CD14-positive monocyte (primary cell): ENCODE data around the gene GPATCH2. TPM values are rescaled to one million over a fixed set of nuclear protein-coding genes. Genes with fewer than 3 reads are reported as not detected.
"Not testable (repeated sequence)": the region's sequence is repeated elsewhere in the genome, so short reads cannot be mapped to it uniquely, and the experiment has no call there.

ENCODE experiments used
- DNase-seq, 3 donors: peaks; one replicate each; pipeline ENCODE4 v3.0.0-alpha.2; 2011 to 2022
- H2AFZ ChIP-seq: 2 replicates; pipeline ENCODE4 v1.6.0; 2012; ENCODE audit warnings: mild to moderate bottlenecking, low read depth, low read length, inconsistent platforms; ENCODE audit not compliant: insufficient read depth, poor library complexity, severe bottlenecking
- H3K27ac ChIP-seq, 2 donors: 1 replicate in 1 of 2; 2 replicates in 1 of 2; pipeline ENCODE4 v1.5.1; 2012 to 2013; ENCODE audit warnings: low read length in 2 of 2, control low read depth in 1 of 2, inconsistent platforms in 1 of 2, low read depth in 1 of 2, mild to moderate bottlenecking in 1 of 2
- H3K27me3 ChIP-seq, 2 donors: one replicate each; pipeline versions ENCODE4 v1.6.0 to v1.6.1; 2011 to 2013; ENCODE audit warnings: low read length in 2 of 2; ENCODE audit not compliant: control insufficient read depth in 2 of 2, insufficient read depth in 2 of 2
- H3K36me3 ChIP-seq, 2 donors: replicated peaks in 1 of 2; 1 replicate in 1 of 2; 2 replicates in 1 of 2; pipeline versions ENCODE4 v1.5.1 to v1.6.1; 2012 to 2013; ENCODE audit warnings: low read length in 2 of 2, control low read depth in 1 of 2, inconsistent platforms in 1 of 2, mild to moderate bottlenecking in 1 of 2; ENCODE audit not compliant: insufficient read depth in 2 of 2, control insufficient read depth in 1 of 2
- H3K4me1 ChIP-seq, 2 donors: 1 replicate in 1 of 2; 2 replicates in 1 of 2; pipeline versions ENCODE4 v1.5.1 to v1.6.1; 2012 to 2013; ENCODE audit warnings: low read length in 2 of 2, control low read depth in 1 of 2, inconsistent platforms in 1 of 2, mild to moderate bottlenecking in 1 of 2, moderate library complexity in 1 of 2; ENCODE audit not compliant: insufficient read depth in 2 of 2, control insufficient read depth in 1 of 2
- H3K4me2 ChIP-seq: replicated peaks from 2 replicates; pipeline ENCODE3; 2012; ENCODE audit warnings: low read length, moderate library complexity, mild to moderate bottlenecking; ENCODE audit not compliant: poor library complexity, severe bottlenecking; ENCODE audit errors: extremely low read depth
- H3K4me3 ChIP-seq, 3 experiments: fragments of 200-600 bp in 1 of 3; sonication (generic) in 1 of 3; replicated peaks in 1 of 3; 1 replicate in 2 of 3; 2 replicates in 1 of 3; pipeline ENCODE4 v1.5.1; 2011 to 2013; ENCODE audit warnings: low read length in 3 of 3, mild to moderate bottlenecking in 3 of 3, control low read depth in 2 of 3, low read depth in 2 of 3, inconsistent platforms in 1 of 3, moderate library complexity in 1 of 3
- H3K79me2 ChIP-seq: 2 replicates; pipeline ENCODE4 v1.6.0; 2012; ENCODE audit warnings: mild to moderate bottlenecking, control low read depth, inconsistent platforms, low read length, moderate library complexity; ENCODE audit not compliant: insufficient read depth
- H3K9ac ChIP-seq: 2 replicates; pipeline ENCODE4 v1.6.0; 2017; ENCODE audit warnings: low read length, mild to moderate bottlenecking; ENCODE audit not compliant: insufficient read depth, poor library complexity, severe bottlenecking
- H3K9me3 ChIP-seq, 2 donors: replicated peaks in 1 of 2; 1 replicate in 1 of 2; 2 replicates in 1 of 2; pipeline versions ENCODE4 v1.5.1 to v1.6.1; 2012 to 2013; ENCODE audit warnings: low read length in 2 of 2, control low read depth in 1 of 2; ENCODE audit not compliant: control insufficient read depth in 1 of 2, insufficient read depth in 1 of 2
- H4K20me1 ChIP-seq: 2 replicates; pipeline ENCODE4 v1.6.0; 2012; ENCODE audit warnings: mild to moderate bottlenecking, low read length, control low read depth, moderate library complexity; ENCODE audit not compliant: insufficient read depth
- H3K27ac Mint-ChIP-seq, 7 donors: one replicate each; pipeline ENCODE4 v1.8.0; 2020; ENCODE audit warnings: mild to moderate bottlenecking in 7 of 7, mixed read lengths in 7 of 7, moderate library complexity in 6 of 7, inconsistent platforms in 2 of 7
- H3K27me3 Mint-ChIP-seq, 3 donors: one replicate each; pipeline ENCODE4 v1.8.0; 2021 to 2022; ENCODE audit warnings: low read depth in 3 of 3, mild to moderate bottlenecking in 3 of 3, mixed read lengths in 3 of 3, moderate library complexity in 3 of 3, inconsistent platforms in 1 of 3
- H3K36me3 Mint-ChIP-seq, 2 donors: one replicate each; pipeline ENCODE4 v1.8.0; 2020; ENCODE audit warnings: mixed read lengths in 2 of 2, inconsistent platforms in 1 of 2, mild to moderate bottlenecking in 1 of 2
- H3K4me1 Mint-ChIP-seq: one replicate; pipeline ENCODE4 v1.8.0; 2020; ENCODE audit warnings: mild to moderate bottlenecking, mixed read lengths
- H3K4me3 Mint-ChIP-seq, 2 donors: one replicate each; pipeline ENCODE4 v1.8.0; 2020; ENCODE audit warnings: mild to moderate bottlenecking in 2 of 2, mixed read lengths in 2 of 2, moderate library complexity in 1 of 2
- H3K9me3 Mint-ChIP-seq, 7 donors: one replicate each; pipeline ENCODE4 v1.8.0; 2020 to 2022; ENCODE audit warnings: mixed read lengths in 7 of 7, mild to moderate bottlenecking in 6 of 7, moderate library complexity in 6 of 7, inconsistent platforms in 2 of 7
- WGBS: methylation state at CpG from one replicate; pipeline ENCODE4 v1.1.5; 2013; ENCODE audit warnings: missing lambda C conversion rate; ENCODE audit not compliant: insufficient coverage; 5-methylcytosine and 5-hydroxymethylcytosine counted together
- intact Hi-C, 2 donors: fragments of 100-400 bp; cut with micrococcal nuclease; formaldehyde crosslinking; loops; one replicate each; pipeline versions ENCODE4 v1.15.0 to v1.15.1; 2023
- polyA plus RNA-seq, 3 donors: library from polyadenylated mRNA; depleted of rRNA in 1 of 3; unstranded in 2 of 3; stranded (reverse) in 1 of 3; fragments of 300-500 nt in 2 of 3; fragments of >200 nt in 1 of 3; fragmentation: Illumina TruSeq in 2 of 3; gene quantifications; 1 replicate in 2 of 3; 2 replicates in 1 of 3; pipeline ENCODE4 v1.2.3, GENCODE V29; 2012 to 2021
- TF ChIP-seq, protein P1 (sequence below): fragments of 200-600 bp; IDR thresholded peaks from one replicate; pipeline ENCODE4 v1.8.0; 2022; ENCODE audit warnings: antibody characterized with exemption, mild to moderate bottlenecking

The GPATCH2 gene
- polyA plus RNA-seq, 3 donors = 1.8 to 3.4 (median 1.9) TPM

GRCh38 chr1:217585577-217585976 is 45.3 kb downstream of the GPATCH2 start:
- Mint-ChIP-seq H3K27ac (peak overlapping the region in 1 of 7 donors; percentile 71), H3K36me3 (peaks cover 6 to 18% of the 10 kb centered on the region in 2 donors), H3K27me3 (peaks cover 0 to 3% (median 0%) of the 10 kb centered on the region in 3 donors), H3K4me3 (no peak overlapping the region), H3K9me3 (no peaks in the 10 kb centered on the region), H3K4me1 (no peaks in the 10 kb centered on the region)
- H3K79me2 ChIP-seq = no peaks in the 10 kb centered on the region
- no peaks in the 10 kb centered on the region for H4K20me1 ChIP-seq
- H3K4me3 ChIP-seq = no peak overlapping the region
- no peak for DNase-seq
- intact Hi-C loops = no loop called here
- H3K27ac ChIP-seq = no peak overlapping the region
- H3K36me3 ChIP-seq = peaks cover 0 to 6% of the 10 kb centered on the region in 2 donors
- no peaks in the 10 kb centered on the region for H3K9me3 ChIP-seq
- no peak overlapping the region for H3K4me2 ChIP-seq
- WGBS = no CpG with 5 or more reads among the region's 2 CpGs
- TF ChIP-seq, protein P1, sequence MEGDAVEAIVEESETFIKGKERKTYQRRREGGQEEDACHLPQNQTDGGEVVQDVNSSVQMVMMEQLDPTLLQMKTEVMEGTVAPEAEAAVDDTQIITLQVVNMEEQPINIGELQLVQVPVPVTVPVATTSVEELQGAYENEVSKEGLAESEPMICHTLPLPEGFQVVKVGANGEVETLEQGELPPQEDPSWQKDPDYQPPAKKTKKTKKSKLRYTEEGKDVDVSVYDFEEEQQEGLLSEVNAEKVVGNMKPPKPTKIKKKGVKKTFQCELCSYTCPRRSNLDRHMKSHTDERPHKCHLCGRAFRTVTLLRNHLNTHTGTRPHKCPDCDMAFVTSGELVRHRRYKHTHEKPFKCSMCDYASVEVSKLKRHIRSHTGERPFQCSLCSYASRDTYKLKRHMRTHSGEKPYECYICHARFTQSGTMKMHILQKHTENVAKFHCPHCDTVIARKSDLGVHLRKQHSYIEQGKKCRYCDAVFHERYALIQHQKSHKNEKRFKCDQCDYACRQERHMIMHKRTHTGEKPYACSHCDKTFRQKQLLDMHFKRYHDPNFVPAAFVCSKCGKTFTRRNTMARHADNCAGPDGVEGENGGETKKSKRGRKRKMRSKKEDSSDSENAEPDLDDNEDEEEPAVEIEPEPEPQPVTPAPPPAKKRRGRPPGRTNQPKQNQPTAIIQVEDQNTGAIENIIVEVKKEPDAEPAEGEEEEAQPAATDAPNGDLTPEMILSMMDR = no peak
- no peak overlapping the region for H3K9ac ChIP-seq
- H2AFZ ChIP-seq = no peak overlapping the region
- H3K4me1 ChIP-seq = no peaks in the 10 kb centered on the region
- no peaks in the 10 kb centered on the region for H3K27me3 ChIP-seq

DNA sequence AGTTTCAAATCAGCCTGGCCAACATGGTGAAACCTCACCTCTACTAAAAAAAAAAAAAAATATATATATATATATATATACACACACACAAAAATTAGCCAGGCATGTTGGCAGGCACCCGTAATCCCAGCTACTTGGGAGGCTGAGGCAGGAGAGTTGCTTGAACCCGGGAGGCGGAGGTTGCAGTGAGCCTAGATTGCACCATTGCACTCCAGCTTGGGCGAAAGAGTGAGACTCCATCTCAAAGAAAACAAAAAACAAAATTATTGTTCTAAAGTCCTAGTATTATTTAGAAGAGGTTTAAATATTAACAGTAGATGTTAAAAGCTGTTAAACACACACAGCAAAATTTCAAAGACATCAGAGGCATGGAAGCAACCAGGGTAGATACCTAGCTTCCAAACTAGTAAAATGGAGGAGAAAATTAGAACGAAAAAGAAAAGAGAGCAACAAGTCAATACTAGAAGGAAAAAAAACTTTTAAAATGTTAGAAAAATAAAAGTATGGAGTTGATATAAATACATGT is 46.5 kb downstream of the GPATCH2 start:
- H3K4me3 Mint-ChIP-seq, H3K4me1 Mint-ChIP-seq, H3K9me3 Mint-ChIP-seq, H3K36me3 ChIP-seq, H3K4me3 ChIP-seq, H3K9ac ChIP-seq, H3K27me3 Mint-ChIP-seq, H3K9me3 ChIP-seq, H3K27ac ChIP-seq, H3K27ac Mint-ChIP-seq, H3K4me2 ChIP-seq, H2AFZ ChIP-seq, H3K4me1 ChIP-seq, H3K79me2 ChIP-seq, DNase-seq, H3K27me3 ChIP-seq, H4K20me1 ChIP-seq, intact Hi-C loops: not testable (repeated sequence)
- no CpG with 5 or more reads among the region's 5 CpGs for WGBS
- peaks cover 6 to 16% of the 10 kb centered on the region in 2 donors for H3K36me3 Mint-ChIP-seq
